ENCODE data around the gene CCDC144A. TPM values are rescaled to one million over a fixed set of nuclear protein-coding genes. Genes with fewer than 3 reads are reported as not detected.
A peak's percentile ranks its signal among the peaks of the same experiment; 100 is the strongest.
"Not testable (repeated sequence)": the region's sequence is repeated elsewhere in the genome, so short reads cannot be mapped to it uniquely, and the experiment has no call there.

Gene CCDC144A
- total RNA-seq, 4 donors from 2014 or later = 0.78 to 31.5 (median 2.1) TPM

GRCh38 chr17:16687151-16687550 is 2.9 kb upstream of the CCDC144A start:
- 49 to 52% methylated on average over 5 of the region's 5 CpGs for WGBS, 2 donors
- H3K36me3 ChIP-seq; H3K27me3 ChIP-seq; H3K4me3 ChIP-seq (replicated peaks in 1 of 3); intact Hi-C loops (cut with DNase I); H3K4me1 ChIP-seq; DNase-seq; H3K9me3 ChIP-seq; H3K27ac ChIP-seq: not testable (repeated sequence)

- H3K4me1 ChIP-seq; H3K4me3 ChIP-seq (replicated peaks in 1 of 3); DNase-seq; H3K9me3 ChIP-seq; H3K27me3 ChIP-seq; intact Hi-C loops (cut with DNase I); H3K27ac ChIP-seq; H3K36me3 ChIP-seq: not testable (repeated sequence)
- 63 to 91% methylated on average over 26 to 28 of the region's 30 CpGs for WGBS, 2 donors
Measured at GRCh38 chr17:16690447-16690846, 406 bp downstream of the CCDC144A start.

DNA sequence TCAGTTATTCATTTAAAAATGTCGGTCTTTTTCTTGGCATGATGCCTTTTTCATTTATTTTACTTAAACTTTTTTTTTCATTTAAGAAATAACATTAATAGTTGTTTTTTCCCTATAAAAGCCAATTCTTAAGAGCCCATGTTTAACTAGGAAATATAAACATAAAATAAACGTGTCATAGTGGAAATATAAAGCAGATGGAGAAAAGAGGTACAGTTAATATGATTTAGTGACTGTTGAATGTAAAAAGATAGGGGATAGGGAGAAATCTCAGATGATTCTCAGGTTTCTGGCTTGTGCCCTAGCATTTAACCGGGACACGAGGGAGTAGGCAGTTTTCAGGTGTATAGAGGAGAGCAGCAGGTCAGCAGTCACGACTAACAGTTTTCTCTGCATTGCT is 7.6 kb downstream of the CCDC144A start:
- H3K27ac ChIP-seq; H3K4me3 ChIP-seq (replicated peaks in 1 of 3); H3K9me3 ChIP-seq; DNase-seq; H3K27me3 ChIP-seq; H3K36me3 ChIP-seq; intact Hi-C loops (cut with DNase I); H3K4me1 ChIP-seq: not testable (repeated sequence)
- 68 to 71% methylated on average over 5 of the region's 5 CpGs for WGBS, 2 donors

- 17 to 23% methylated on average over 25 of the region's 25 CpGs for WGBS, 2 donors
- intact Hi-C loops (cut with DNase I); H3K27me3 ChIP-seq; H3K27ac ChIP-seq; H3K36me3 ChIP-seq; H3K4me1 ChIP-seq; H3K9me3 ChIP-seq; DNase-seq; H3K4me3 ChIP-seq (replicated peaks in 1 of 3): not testable (repeated sequence)
Measured at GRCh38 chr17:16745492-16746203, 55.6 kb downstream of the CCDC144A start.

DNA sequence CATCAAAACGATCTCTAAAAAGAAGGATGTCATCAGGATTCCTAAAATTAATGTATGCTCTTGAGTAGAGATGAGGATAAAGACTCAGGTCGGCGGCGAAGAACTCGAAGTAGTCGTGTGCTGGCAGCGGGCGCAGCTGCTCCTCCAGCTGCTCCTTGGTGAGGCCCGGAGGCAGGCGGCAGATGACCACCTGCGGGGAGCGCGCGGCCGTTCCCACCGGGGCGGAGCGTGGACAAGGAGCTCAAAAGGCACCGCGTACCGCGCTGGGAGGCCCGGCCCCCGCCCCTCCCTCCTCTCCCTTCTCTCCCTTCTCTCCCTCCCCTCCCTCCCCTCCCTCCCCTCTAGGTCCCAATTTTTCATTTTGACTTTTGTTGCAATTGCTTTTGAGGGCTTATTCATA is 56.5 kb downstream of the CCDC144A start:
- WGBS, 2 donors = 10 to 14% methylated on average over 16 to 24 of the region's 24 CpGs
- H3K27ac ChIP-seq = not testable (repeated sequence)

GRCh38 chr17:16750515-16750914 is 60.5 kb downstream of the CCDC144A start:
- 60% methylated on average over 1 of the region's 3 CpGs for WGBS, 2 donors

More for the DNA sequence above, 56.5 kb downstream of the CCDC144A start:
- H3K4me1 ChIP-seq; H3K4me3 ChIP-seq (replicated peaks in 1 of 3); intact Hi-C loops (cut with DNase I); H3K36me3 ChIP-seq; H3K9me3 ChIP-seq; H3K27me3 ChIP-seq; DNase-seq: not testable (repeated sequence)

DNA sequence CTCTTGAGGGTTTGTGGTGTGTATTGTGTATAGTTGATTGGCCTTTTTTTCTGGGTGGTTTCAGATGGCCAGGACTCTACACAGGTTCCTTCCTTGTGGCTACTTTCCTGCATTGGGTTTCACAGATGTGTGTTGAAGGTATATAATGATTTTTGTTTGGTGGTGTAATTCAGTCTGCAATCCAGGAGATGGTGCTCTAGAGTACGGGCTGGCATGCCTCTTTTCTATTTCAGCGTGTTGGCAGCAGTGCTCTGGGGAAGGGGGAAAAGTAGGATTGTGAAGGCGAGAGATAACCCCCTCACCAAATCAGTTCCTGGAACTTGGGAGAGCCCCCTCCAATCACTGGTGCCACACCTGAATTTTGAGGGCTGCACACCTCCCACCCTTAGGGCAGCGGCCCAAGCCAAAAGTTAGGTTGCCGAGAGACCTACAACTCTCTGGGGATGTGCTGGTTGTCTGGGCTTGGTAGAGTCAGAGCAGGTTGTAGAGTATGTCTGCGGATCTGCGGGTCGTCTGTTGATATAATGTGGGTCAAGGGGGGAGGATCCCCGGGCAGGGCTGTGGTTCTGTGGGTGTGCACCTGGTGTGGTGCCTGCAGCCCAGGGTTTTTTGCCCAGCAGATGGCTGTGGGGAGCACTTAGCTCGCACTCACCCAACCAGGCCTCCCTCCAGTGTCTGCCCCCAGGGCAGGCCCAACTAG is 61.3 kb downstream of the CCDC144A start:
- H3K4me3 ChIP-seq (replicated peaks in 1 of 3); H3K4me1 ChIP-seq; intact Hi-C loops (cut with DNase I); H3K27ac ChIP-seq; H3K27me3 ChIP-seq; H3K36me3 ChIP-seq; H3K9me3 ChIP-seq: not testable (repeated sequence)
- TF ChIP-seq CTCF (IDR thresholded peaks at IDR 0.05) = peak; percentile 41 to 70 (median 51)
- DNase-seq = peak; percentile 8 to 18
- 6 to 11% methylated on average over 2 to 3 of the region's 10 CpGs for WGBS, 2 donors

More at GRCh38 chr17:16750515-16750914, 60.5 kb downstream of the CCDC144A start:
- H3K9me3 ChIP-seq; DNase-seq; H3K27ac ChIP-seq; intact Hi-C loops (cut with DNase I); H3K27me3 ChIP-seq; H3K4me3 ChIP-seq (replicated peaks in 1 of 3); H3K4me1 ChIP-seq; H3K36me3 ChIP-seq: not testable (repeated sequence)

GRCh38 chr17:16751924-16752287 is 61.9 kb downstream of the CCDC144A start:
- H3K4me3 ChIP-seq (replicated peaks in 1 of 3); intact Hi-C loops (cut with DNase I); H3K27ac ChIP-seq; H3K4me1 ChIP-seq; H3K27me3 ChIP-seq; H3K36me3 ChIP-seq; H3K9me3 ChIP-seq: not testable (repeated sequence)
- 75 to 93% methylated on average over 6 to 10 of the region's 10 CpGs for WGBS, 2 donors
- DNase-seq = peak; percentile 8 to 15

DNA sequence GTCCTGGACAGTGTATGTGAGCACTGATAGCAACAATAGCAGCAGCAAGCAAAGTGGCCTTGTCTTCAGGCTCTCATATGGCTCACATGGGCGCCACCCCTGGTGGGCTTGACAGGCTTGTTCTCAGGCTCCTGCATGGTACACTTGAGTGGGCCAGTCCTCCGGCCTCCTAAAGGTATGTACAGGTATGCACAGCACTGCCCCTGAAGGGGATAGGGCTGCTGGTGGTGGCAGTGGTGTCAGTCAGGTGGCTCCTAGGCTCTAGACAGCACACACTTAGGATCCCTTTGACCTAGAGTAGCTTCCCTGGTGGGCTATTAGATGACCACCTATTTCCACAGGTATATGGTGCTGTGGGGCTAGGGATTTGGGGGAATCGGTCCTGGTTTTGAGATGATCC is 67.5 kb downstream of the CCDC144A start:
- intact Hi-C loops (cut with DNase I); H3K4me1 ChIP-seq: not testable (repeated sequence)
- WGBS, 2 donors = 90 to 93% methylated on average over 1 of the region's 3 CpGs

GRCh38 chr17:16758177-16758576 is 68.1 kb downstream of the CCDC144A start:
- 84 to 86% methylated on average over 2 to 3 of the region's 3 CpGs for WGBS, 2 donors
- H3K4me1 ChIP-seq; intact Hi-C loops (cut with DNase I); H3K4me3 ChIP-seq (replicated peaks in 1 of 3); H3K27me3 ChIP-seq; H3K36me3 ChIP-seq; H3K9me3 ChIP-seq; H3K27ac ChIP-seq; DNase-seq: not testable (repeated sequence)

More for the DNA sequence above, 67.5 kb downstream of the CCDC144A start:
- not testable (repeated sequence) for H3K4me3 ChIP-seq (replicated peaks in 1 of 3); H3K27ac ChIP-seq; DNase-seq; H3K9me3 ChIP-seq; H3K27me3 ChIP-seq; H3K36me3 ChIP-seq

DNA sequence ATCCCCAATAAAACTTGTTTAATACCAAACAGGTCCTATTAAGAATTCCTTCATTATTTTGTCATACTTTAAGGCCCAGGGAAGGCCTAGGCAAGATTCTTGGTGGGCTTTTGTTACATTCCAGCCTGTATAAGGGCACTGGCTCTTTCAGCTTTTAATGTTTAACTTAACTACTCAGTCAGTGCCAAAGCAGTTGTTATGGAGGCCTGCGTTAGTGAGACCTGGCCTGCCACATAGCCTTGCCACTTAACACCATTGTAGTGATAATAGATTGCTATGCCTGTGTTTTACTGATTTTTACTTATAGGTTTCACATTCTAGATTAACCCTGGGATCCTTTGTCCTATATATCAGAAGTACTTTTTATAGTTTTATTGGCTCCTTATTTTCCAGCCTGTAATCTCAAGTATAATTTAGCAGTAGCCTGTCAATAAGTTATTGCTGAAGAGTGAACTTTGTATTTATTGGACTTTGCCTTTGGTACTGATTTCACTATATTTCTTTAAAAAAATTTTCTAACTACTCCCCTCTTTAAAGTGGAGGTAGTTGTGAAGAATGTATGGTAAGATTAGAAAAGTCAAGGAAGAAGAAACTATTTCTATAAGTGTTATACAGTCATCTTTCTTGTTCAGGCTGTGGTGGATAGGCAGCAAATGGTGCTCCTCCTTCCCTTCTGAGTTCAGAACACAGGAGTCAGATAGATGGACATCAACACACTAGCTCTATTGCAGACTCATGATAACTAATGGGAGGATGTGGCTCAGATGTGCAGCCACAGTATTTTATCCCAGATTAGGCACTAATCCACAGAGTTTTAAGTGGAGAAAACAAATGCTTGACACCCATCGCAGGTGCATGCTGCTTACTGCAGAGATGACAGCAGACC is 78.5 kb downstream of the CCDC144A start:
- 89 to 100% methylated on average over 1 to 2 of the region's 2 CpGs for WGBS, 2 donors
- H3K9me3 ChIP-seq; H3K4me1 ChIP-seq; intact Hi-C loops (cut with DNase I); H3K4me3 ChIP-seq (replicated peaks in 1 of 3); DNase-seq; H3K27me3 ChIP-seq; H3K36me3 ChIP-seq; H3K27ac ChIP-seq: not testable (repeated sequence)

Measured in thyroid gland (tissue), 4 donors.